SK-N-SH treated with all-trans-retinoic acid at 6 μM for 48 hours (cell line): ENCODE data around the gene MTF2.

Source experiments
- ARNTL ChIP-seq: fragments of 450-650 bp; formaldehyde crosslinking; IDR thresholded peaks from 2 replicates; pipeline ENCODE4 v1.5.0; 2020; ENCODE audit warnings: low read depth, mild to moderate bottlenecking, moderate library complexity, borderline replicate concordance
- CSDC2 ChIP-seq: fragments of 250-450 bp; sonication (Bioruptor Pico); IDR thresholded peaks from 2 replicates; pipeline ENCODE4 v1.5.0; 2020; ENCODE audit warnings: mild to moderate bottlenecking, moderate library complexity
- GLIS3 ChIP-seq: fragments of 250-450 bp; sonication (Bioruptor Pico); IDR thresholded peaks from 2 replicates; pipeline ENCODE4 v1.5.0; 2020; ENCODE audit warnings: mild to moderate bottlenecking, moderate library complexity
- PATZ1 ChIP-seq: fragments of 250-450 bp; sonication (Bioruptor Pico); IDR thresholded peaks from 2 replicates; pipeline ENCODE4 v1.8.0; 2020; ENCODE audit warnings: mild to moderate bottlenecking, moderate library complexity, borderline replicate concordance
- RARB ChIP-seq: fragments of 250-450 bp; sonication (Bioruptor Pico); IDR thresholded peaks from 2 replicates; pipeline ENCODE4 v1.8.0; 2021; ENCODE audit warnings: mild to moderate bottlenecking, moderate library complexity
- SNAI2 ChIP-seq: fragments of 250-450 bp; sonication (Bioruptor Pico); IDR thresholded peaks from 2 replicates; pipeline ENCODE4 v1.5.0; 2020; ENCODE audit warnings: mild to moderate bottlenecking, moderate library complexity
- TCF4 ChIP-seq: fragments of 250-450 bp; sonication (Bioruptor Pico); IDR thresholded peaks from 2 replicates; pipeline ENCODE4 v1.8.0; 2021; ENCODE audit warnings: mild to moderate bottlenecking, moderate library complexity, borderline replicate concordance
- ZFP3 ChIP-seq: fragments of 250-450 bp; sonication (Bioruptor Pico); IDR thresholded peaks from 2 replicates; pipeline ENCODE4 v1.5.0; 2020; ENCODE audit warnings: mild to moderate bottlenecking, moderate library complexity
- TF ChIP-seq, protein P1 (sequence below): fragments of 250-450 bp; sonication (Bioruptor Pico); IDR thresholded peaks from 2 replicates; pipeline ENCODE4 v1.5.1; 2021; ENCODE audit warnings: mild to moderate bottlenecking, moderate library complexity

GRCh38 chr1:93120614-93121013 is 41.5 kb downstream of the MTF2 start:
- TF ChIP-seq PATZ1 (CRISPR knock-in tag) (no peak), ZFP3 (CRISPR knock-in tag) (no peak), RARB (no peak), TCF4 (CRISPR knock-in tag) (no peak), CSDC2 (CRISPR knock-in tag) (no peak), ARNTL (CRISPR knock-in tag) (no peak), SNAI2 (CRISPR knock-in tag) (no peak), GLIS3 (CRISPR knock-in tag) (no peak)
- TF ChIP-seq, protein P1, sequence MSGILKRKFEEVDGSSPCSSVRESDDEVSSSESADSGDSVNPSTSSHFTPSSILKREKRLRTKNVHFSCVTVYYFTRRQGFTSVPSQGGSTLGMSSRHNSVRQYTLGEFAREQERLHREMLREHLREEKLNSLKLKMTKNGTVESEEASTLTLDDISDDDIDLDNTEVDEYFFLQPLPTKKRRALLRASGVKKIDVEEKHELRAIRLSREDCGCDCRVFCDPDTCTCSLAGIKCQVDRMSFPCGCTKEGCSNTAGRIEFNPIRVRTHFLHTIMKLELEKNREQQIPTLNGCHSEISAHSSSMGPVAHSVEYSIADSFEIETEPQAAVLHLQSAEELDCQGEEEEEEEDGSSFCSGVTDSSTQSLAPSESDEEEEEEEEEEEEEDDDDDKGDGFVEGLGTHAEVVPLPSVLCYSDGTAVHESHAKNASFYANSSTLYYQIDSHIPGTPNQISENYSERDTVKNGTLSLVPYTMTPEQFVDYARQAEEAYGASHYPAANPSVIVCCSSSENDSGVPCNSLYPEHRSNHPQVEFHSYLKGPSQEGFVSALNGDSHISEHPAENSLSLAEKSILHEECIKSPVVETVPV (CRISPR knock-in tag): no peak
